Frontal cortex (tissue), 4 donors: ENCODE results near the gene PARD3. TPM values are rescaled to one million over a fixed set of nuclear protein-coding genes. Genes with fewer than 3 reads are reported as not detected.

ENCODE experiments used
- DNase-seq, 2 donors: peaks; one replicate each; pipeline ENCODE4 v3.0.0; 2012; ENCODE audit warnings: low spot score in 2 of 2
- FAIRE-seq: peaks from 2 replicates; lab custom pipeline; 2012; peaks lifted over from hg19 to GRCh38; lab: Jason Lieb, UNC
- total RNA-seq: library from RNA; depleted of rRNA; stranded (reverse); fragments of >200 nt; gene quantifications from one replicate; pipeline ENCODE4 v1.2.3, GENCODE V29; 2014
- donor health status: control.
- donor health status: control.
- donor health status: control.

Gene PARD3
- total RNA-seq, 1 donor from 2014 or later, result 27.7 TPM

GRCh38 chr10:34200355-34200901 lies 614.7 kb downstream of the PARD3 start:
- no peak for FAIRE-seq
- no peak for DNase-seq

GRCh38 chr10:34198953-34199352 lies 616.1 kb downstream of the PARD3 start:
- DNase-seq, result no peak
- FAIRE-seq, result no peak

GRCh38 chr10:34196058-34196433 lies 619.0 kb downstream of the PARD3 start:
- FAIRE-seq, result no peak
- DNase-seq, result no peak

DNA sequence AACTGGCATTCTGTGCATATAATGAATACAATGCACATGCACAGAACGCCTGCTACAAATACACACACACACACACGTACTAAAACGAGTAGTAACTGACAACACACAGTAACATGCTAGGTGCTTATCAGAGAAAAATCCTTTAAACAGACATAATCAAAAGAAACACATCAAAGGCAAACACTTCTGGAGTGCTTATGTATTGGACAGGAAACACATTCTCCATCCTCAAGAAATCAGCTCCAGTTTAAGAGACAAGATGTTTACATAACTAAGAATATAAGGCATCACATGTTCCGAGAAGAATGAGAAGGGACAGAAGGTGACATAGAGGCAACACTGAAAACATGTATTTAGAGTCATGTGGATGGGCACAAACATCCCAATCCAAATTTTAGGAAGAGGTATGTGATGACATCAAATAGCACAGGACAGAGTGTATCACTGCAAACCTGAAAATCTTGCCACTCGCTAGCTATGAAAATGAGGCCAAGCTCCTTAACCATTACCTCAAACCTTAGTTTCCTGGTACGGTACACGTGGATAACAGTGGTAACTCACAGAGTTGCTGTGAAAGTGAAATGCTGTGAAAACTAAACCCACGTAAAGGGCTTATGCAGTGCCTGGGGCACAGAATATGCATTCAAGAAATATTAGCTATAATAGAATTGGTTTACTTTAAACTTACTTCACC lies 619.6 kb downstream of the PARD3 start:
- DNase-seq (no peak), FAIRE-seq (no peak)

- FAIRE-seq, result no peak
- no peak for DNase-seq
These were observed 621.0 kb downstream of the PARD3 start for GRCh38 chr10:34193931-34194626.

GRCh38 chr10:34192646-34193045 lies 622.5 kb downstream of the PARD3 start:
- DNase-seq (no peak), FAIRE-seq (no peak)

DNA sequence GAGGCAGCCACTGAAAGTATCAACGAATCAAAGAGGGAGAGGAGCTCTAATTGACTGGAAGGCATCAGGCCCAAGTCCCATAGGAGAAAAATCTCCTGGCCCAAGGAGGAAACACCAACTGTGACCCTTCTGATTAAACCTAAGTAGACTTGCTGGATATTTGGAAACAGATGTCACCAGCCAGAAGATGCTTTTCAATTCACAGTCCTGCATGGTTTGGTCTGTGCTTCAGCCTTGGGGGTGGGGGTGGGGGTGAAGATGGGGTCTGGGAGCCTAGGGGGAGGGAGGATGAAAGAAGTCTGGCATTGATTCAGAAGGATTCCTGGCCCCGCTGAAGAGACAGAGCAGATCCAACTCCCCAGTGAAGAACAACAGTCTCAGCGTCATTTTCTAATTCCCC lies 623.7 kb downstream of the PARD3 start:
- FAIRE-seq, result no peak
- no peak for DNase-seq

DNA sequence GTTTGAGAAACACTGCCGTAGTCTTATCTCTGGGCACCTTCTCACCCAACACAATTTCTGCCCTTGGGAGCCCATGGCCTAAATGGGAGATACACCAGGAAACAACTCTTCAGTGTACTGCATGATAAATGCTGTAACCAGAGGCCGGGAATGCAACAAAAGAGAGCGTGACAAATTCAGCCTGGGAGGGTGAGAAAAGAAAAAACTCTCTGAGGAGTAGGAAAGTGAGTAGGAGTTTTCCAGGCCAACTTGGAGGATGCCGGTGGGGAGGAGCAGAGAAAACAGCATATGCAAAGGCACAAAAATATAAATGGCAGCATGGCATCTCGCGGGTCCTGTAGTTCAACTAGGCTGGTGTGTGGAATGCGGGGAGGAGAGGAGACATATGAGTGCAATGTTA lies 624.5 kb downstream of the PARD3 start:
- no peak for DNase-seq
- FAIRE-seq, result no peak

GRCh38 chr10:34189830-34190229 lies 625.3 kb downstream of the PARD3 start:
- DNase-seq (no peak), FAIRE-seq (no peak)

DNA sequence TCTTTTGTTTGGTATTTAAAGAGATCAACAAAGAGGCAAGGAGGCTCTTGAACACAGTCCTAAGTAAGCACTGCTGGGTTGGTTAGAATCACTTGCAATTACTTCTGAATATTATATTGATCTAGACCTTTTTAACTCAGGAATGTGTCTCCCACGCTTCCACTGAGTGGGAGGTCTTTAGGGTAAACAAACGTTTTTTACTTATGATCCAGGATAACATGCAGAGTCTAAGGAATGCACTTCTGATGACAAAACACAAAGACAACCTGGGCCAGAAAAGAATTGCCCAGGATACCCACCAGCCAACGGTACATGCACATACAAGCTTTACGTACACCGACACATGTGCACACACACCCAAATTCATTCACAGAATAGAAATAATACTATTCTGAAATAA lies 626.9 kb downstream of the PARD3 start:
- FAIRE-seq, result no peak
- no peak for DNase-seq

DNA sequence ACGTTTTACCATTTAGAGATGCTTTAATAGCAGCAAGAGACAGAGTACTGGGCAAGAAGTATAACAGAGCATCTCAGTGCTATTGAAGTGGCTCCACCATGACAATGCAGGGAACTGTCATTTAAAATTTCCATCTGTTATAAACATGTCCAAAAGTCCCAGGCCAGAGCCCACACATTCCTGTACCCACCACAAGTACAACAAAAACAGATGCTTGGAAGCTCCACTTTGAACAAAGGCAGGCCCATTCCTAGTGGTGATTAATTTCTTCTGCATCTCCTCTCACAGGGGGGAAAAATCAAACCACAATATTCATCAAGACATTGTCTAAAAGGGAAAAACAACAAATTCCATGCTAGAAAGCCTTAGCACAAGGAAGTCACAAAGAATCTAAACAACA lies 627.9 kb downstream of the PARD3 start:
- no peak for DNase-seq
- FAIRE-seq, result no peak

- DNase-seq (no peak), FAIRE-seq (no peak)
These were observed 628.4 kb downstream of the PARD3 start for GRCh38 chr10:34186745-34187144.

DNA sequence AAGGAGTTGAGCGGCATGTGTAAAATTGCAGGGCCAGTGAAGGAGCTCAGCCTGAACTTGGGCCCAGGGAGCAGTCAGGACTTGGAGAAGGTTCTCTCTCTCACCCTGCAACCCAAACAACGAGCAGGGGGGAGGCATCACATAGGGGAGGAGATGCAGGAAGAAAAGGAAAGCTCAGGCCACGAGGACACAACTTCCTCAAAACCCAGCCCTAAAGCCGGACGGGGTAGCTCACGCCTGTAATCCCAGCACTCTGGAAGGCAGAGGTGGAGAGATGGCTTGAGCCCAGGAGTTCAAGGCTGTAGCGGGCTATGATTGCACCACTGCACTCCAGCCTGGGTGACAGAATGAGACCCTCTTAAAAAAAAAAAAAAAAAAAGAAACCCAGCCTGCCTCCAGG lies 629.1 kb downstream of the PARD3 start:
- FAIRE-seq (no peak), DNase-seq (no peak)

DNA sequence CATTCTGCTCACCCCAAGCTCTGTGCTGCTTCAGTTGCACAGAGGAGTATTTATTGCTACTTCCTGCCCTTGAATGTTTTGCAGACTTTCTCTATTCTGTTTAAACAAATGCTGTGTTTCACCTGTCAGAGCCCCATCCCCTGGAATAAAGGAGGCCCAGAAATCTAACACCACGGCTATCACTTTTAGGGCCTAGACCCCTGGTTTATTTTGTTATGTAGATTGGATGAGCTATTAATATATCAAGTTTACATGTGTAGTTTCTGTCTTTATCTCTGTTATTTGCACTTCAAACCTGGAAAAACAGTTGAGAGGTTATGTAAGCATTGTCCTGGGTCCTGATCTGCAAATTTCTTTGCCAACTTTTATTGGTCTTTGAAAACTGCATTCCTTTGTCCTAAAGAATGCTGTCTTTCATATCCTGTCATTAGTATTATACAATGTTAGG lies 630.1 kb downstream of the PARD3 start:
- DNase-seq, result no peak
- FAIRE-seq, result no peak

DNA sequence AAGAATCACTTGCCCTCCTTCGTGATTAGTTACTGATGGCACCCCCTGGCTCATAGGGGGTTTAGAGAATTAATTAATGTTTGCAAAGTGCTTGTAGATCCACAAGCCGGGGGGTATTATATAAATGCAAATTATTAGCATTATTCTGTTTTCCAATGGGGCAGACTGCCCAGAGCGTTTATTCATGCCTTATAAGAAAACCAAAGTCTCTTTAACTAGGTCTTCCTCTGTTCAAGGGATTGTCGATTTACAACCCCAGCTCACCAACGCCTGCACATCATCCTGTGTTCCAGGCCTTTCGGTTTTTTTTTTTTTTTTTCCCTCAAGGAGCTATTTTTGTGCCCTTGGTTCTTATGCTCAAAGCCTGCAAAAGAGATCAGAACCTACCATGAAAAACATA lies 630.7 kb downstream of the PARD3 start:
- no peak for FAIRE-seq

GRCh38 chr10:34183016-34183796 lies 631.9 kb downstream of the PARD3 start:
- DNase-seq (no peak), FAIRE-seq (no peak)

More for the DNA sequence above, 630.7 kb downstream of the PARD3 start:
- DNase-seq, result no peak

- DNase-seq (no peak), FAIRE-seq (no peak)
These were observed 633.4 kb downstream of the PARD3 start for GRCh38 chr10:34181553-34182300.

- DNase-seq (no peak), FAIRE-seq (no peak)
These were observed 634.3 kb downstream of the PARD3 start for GRCh38 chr10:34180749-34181148.

- DNase-seq (no peak), FAIRE-seq (no peak)
These were observed 635.8 kb downstream of the PARD3 start for GRCh38 chr10:34179280-34179679.

GRCh38 chr10:34178756-34179155 lies 636.3 kb downstream of the PARD3 start:
- FAIRE-seq (no peak), DNase-seq (no peak)
